Measurements from ENCODE around the gene FAM131C.
"Not testable (repeated sequence)": the region's sequence is repeated elsewhere in the genome, so short reads cannot be mapped to it uniquely, and the experiment has no call there.

Gene FAM131C

GRCh38 chr1:16073490-16074119 lies at the start of gene FAM131C:
FAM131C (minus strand) TSS chr1:16073651; CDS start chr1:16073442, 209 bp downstream.
- FAIRE-seq: no peak
- peak; percentile 86 for DNase-seq (ENCODE audit: low spot score)

- DNase-seq (ENCODE audit: low spot score) (no peak), FAIRE-seq (no peak)
These were observed 49.5 kb upstream of the FAM131C start for GRCh38 chr1:16122916-16123315.

- FAIRE-seq (peak; percentile 30), DNase-seq (ENCODE audit: low spot score) (no peak)
These were observed 49.0 kb upstream of the FAM131C start for GRCh38 chr1:16122350-16122881.

GRCh38 chr1:16120940-16121410 lies 47.5 kb upstream of the FAM131C start:
- DNase-seq (ENCODE audit: low spot score) (no peak), FAIRE-seq (no peak)

GRCh38 chr1:16120407-16120806 lies 47.0 kb upstream of the FAM131C start:
- DNase-seq (ENCODE audit: low spot score): no peak
- FAIRE-seq: no peak

- FAIRE-seq: no peak
- no peak for DNase-seq (ENCODE audit: low spot score)
These were observed 46.5 kb upstream of the FAM131C start for GRCh38 chr1:16119926-16120325.

- DNase-seq (ENCODE audit: low spot score): no peak
- FAIRE-seq: no peak
These were observed 46.1 kb upstream of the FAM131C start for GRCh38 chr1:16119504-16119903.

- DNase-seq (ENCODE audit: low spot score) (no peak), FAIRE-seq (no peak)
These were observed 45.3 kb upstream of the FAM131C start for GRCh38 chr1:16118706-16119105.

GRCh38 chr1:16117936-16118335 lies 44.5 kb upstream of the FAM131C start:
- DNase-seq (ENCODE audit: low spot score) (no peak), FAIRE-seq (no peak)

GRCh38 chr1:16117369-16117768 lies 43.9 kb upstream of the FAM131C start:
- no peak for DNase-seq (ENCODE audit: low spot score)
- no peak for FAIRE-seq

GRCh38 chr1:16116625-16117024 lies 43.2 kb upstream of the FAM131C start:
- DNase-seq (ENCODE audit: low spot score): no peak
- no peak for FAIRE-seq

- FAIRE-seq (no peak), DNase-seq (ENCODE audit: low spot score) (no peak)
These were observed 42.6 kb upstream of the FAM131C start for GRCh38 chr1:16116002-16116401.

GRCh38 chr1:16115468-16115983 lies 42.1 kb upstream of the FAM131C start:
- DNase-seq (ENCODE audit: low spot score): no peak
- FAIRE-seq: no peak

- no peak for DNase-seq (ENCODE audit: low spot score)
- FAIRE-seq: no peak
These were observed 41.3 kb upstream of the FAM131C start for GRCh38 chr1:16114527-16115467.

- DNase-seq (ENCODE audit: low spot score): peak; percentile 63
- FAIRE-seq: no peak
These were observed 39.4 kb upstream of the FAM131C start for GRCh38 chr1:16112596-16113555.

- DNase-seq (ENCODE audit: low spot score): peak; percentile 58
- FAIRE-seq: no peak
These were observed 38.5 kb upstream of the FAM131C start for GRCh38 chr1:16111771-16112595.

GRCh38 chr1:16110884-16111283 lies 37.4 kb upstream of the FAM131C start:
- no peak for FAIRE-seq
- DNase-seq (ENCODE audit: low spot score): no peak

- DNase-seq (ENCODE audit: low spot score): no peak
- FAIRE-seq: no peak
These were observed 37.0 kb upstream of the FAM131C start for GRCh38 chr1:16110456-16110855.

GRCh38 chr1:16109571-16109970 lies 36.1 kb upstream of the FAM131C start:
- DNase-seq (ENCODE audit: low spot score) (no peak), FAIRE-seq (no peak)

- DNase-seq (ENCODE audit: low spot score); FAIRE-seq: not testable (repeated sequence)
These were observed 33.6 kb upstream of the FAM131C start for GRCh38 chr1:16107039-16107438.

All from urothelium cell line (cell line).